ENCODE results near the gene CPEB4. TPM values are rescaled to one million over a fixed set of nuclear protein-coding genes. Genes with fewer than 3 reads are reported as not detected.

The CPEB4 gene
- polyA plus RNA-seq, 4 donors: 29.8 to 49.1 (median 39.0) TPM

- DNase-seq (ENCODE audit: low read depth in 4 of 4, low spot score in 2 of 4): no peak
Measured at GRCh38 chr5:173883347-173883924, 4.7 kb upstream of the CPEB4 start.

GRCh38 chr5:173884402-173885053 lies 3.6 kb upstream of the CPEB4 start:
- DNase-seq (ENCODE audit: low read depth in 4 of 4, low spot score in 2 of 4): no peak

DNA sequence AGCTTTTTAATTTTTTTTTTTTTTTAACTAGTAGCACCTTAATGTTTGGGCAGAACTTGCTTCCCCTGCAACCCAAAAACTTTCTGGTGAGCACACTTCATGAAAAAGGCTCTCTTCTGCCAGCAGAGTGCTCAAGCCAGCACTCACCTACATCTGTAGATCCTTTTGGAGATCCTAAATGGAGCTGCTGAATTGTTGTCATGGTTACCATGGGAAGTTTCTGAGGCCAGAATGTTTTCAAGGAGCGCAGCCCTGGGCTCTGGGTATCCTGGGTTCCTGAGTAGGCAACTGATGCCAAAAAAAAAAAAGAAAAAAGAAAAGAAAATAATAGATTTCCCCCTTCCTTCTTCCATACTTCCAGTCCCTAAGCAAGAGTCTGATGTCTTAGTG lies 3.1 kb upstream of the CPEB4 start:
- DNase-seq (ENCODE audit: low read depth in 4 of 4, low spot score in 2 of 4): no peak

DNA sequence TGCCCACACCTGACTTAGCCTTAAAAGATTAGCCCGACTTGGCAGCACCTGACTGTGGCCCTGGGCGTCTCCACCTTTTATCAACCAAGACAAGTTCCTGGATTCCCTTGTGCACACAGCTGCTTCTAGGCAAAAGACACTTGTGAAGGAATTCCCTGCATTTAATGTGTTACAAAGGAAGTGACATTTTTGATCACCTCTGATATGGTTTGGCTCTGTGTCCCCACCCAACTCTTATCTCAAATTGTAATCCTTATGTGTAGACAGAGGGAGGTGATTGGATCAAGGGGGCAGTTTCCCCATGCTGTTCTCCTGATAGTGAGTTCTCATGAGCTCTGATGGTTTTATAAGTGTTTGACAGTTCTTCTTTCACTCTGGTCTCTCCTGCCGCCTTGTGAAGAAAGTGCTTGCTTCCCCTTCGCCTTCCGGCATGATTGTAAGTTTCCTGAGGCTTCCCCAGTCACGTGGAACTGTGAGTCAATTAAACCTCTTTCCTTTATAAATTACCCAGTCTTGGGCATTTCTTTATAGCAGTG lies 2.6 kb upstream of the CPEB4 start:
- no peak for DNase-seq (ENCODE audit: low read depth in 4 of 4, low spot score in 2 of 4)

- no peak for DNase-seq (ENCODE audit: low read depth in 4 of 4, low spot score in 2 of 4)
Measured at GRCh38 chr5:173886150-173886549, 2.0 kb upstream of the CPEB4 start.

- no peak for DNase-seq (ENCODE audit: low read depth in 4 of 4, low spot score in 2 of 4)
Measured at GRCh38 chr5:173888473-173889131, 453 bp downstream of the CPEB4 start.

GRCh38 chr5:173890195-173890991 lies 2.2 kb downstream of the CPEB4 start:
- DNase-seq (ENCODE audit: low read depth in 4 of 4, low spot score in 2 of 4): no peak

DNA sequence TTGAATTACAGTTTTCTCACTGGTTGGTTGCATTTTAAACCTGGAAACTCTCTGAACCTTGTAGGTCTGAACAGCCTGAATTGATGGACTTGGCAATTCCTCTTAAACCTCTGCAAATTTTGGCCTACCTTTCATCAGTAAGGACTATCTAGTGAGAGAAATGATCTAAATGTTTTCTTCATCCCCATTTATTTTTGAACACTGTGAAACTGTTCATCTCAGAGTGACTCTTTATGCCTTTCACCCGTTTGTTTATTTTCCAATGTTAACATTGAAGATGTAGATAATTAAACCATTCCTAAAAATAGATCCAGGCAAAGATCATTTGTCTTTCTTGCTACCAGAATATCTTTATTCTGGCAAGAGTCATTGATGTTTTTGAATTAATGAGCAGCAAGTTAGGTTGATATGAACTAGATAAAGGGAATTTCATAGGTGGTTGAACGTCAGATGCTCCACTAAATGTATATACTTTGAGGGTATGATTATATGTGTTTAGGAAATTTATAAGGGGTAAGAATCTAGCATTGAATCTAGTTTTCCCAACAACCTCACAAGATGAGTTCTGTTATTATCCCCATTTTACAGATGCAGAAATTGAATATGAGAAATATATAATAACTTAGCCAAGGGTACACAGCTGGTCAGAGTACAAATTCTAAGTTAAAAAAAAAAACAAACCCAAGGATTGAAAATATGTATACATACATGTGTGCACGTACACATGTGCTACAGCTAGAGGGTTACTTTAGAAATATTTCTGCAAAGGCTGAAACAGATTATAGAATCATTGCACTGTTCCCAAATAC lies 3.4 kb downstream of the CPEB4 start:
- DNase-seq (ENCODE audit: low read depth in 4 of 4, low spot score in 2 of 4): no peak

DNA sequence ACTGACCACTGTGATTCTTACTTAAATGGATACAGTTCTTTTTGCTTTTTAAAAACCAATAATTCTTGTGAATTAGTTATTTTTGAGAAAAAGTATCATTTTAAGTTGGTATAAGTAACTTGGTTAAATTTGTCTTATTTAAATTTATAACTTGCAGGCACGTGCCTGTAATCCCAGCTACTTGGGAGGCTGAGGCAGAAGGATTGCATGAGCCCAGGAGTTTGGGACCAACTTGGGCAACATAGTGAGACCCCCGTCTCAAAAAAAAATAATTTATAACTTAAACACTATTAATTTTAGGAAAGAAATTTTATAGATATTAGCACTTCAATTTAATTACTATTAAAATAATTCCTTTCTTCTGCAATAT lies 5.0 kb downstream of the CPEB4 start:
- DNase-seq (ENCODE audit: low read depth in 4 of 4, low spot score in 2 of 4): no peak

GRCh38 chr5:173895401-173896165 lies 7.4 kb downstream of the CPEB4 start:
- no peak for DNase-seq (ENCODE audit: low read depth in 4 of 4, low spot score in 2 of 4)

DNA sequence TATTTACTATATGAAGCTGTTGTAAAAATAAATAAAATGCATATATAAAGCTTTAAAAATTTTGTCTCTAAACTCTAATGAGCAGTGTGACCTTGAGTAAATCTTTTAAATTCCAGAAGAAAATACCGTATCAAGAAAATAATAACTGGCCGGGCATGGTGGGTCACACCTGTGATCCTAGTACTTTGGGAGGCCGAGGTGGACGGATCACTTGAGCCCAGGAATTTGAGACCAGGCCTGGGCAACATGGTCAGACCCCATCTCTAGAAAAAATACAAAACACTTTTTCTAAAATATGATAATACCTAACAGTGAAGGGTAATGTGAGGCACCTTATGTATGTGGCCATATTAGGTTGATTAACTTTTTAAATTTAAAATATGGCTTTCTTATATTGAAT lies 8.5 kb downstream of the CPEB4 start:
- DNase-seq (ENCODE audit: low read depth in 4 of 4, low spot score in 2 of 4): no peak

- DNase-seq (ENCODE audit: low read depth in 4 of 4, low spot score in 2 of 4): no peak
Measured at GRCh38 chr5:173901705-173902104, 13.6 kb downstream of the CPEB4 start.

DNA sequence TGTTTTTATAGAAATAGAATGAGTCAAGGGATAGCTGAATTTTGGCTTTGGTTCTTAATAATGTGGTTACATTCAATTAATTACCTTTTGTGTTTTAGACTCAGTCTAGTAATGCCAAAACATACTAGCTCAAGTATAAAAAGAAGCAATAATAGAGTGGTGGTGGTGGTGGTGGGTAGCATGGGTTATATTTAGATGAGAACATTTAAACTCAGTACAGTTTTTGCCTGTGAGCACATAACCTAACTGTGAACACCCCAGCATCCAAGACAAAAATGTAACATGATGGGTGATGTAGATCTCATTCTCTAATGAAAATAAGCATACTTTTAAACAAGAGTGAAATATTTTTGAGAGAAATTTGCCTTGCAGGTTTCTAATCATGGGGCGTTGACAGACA lies 14.2 kb downstream of the CPEB4 start:
- no peak for DNase-seq (ENCODE audit: low read depth in 4 of 4, low spot score in 2 of 4)

- DNase-seq (ENCODE audit: low read depth in 4 of 4, low spot score in 2 of 4): no peak
Measured at GRCh38 chr5:173902743-173903142, 14.6 kb downstream of the CPEB4 start.

DNA sequence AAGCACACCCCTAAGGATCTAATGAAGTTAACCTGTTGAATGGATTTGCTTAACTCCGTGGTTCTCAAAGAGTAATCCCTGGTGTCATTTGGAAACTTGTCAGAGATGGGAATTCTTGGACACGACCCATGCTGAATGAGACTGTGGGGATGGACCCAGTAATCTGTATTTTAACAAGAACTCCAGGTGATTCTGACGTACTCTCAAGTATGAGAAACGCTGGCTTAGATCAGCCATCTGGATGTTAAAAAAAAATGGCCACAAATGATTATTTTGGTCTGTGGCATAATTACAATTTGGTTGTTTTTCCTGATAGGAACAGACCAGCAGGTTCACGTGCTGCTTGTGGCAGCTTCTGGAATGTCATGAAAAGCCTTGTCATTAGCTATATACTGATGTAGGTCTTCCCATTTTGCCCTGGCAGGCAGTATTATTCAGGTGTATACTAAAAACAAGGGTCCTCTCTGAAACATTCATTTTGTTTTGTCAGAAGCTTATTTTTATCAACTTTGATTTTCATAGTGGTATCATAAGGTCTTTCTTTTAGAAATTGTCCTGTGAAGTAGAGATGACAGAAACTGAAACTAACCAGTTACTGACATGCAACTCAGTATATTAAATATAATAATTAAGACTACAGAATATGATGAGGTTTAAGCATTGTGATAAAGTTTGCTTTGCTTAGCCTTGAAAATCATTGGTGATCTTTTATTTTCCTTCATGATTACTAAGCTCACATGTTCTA lies 15.4 kb downstream of the CPEB4 start:
- no peak for DNase-seq (ENCODE audit: low read depth in 4 of 4, low spot score in 2 of 4)

DNA sequence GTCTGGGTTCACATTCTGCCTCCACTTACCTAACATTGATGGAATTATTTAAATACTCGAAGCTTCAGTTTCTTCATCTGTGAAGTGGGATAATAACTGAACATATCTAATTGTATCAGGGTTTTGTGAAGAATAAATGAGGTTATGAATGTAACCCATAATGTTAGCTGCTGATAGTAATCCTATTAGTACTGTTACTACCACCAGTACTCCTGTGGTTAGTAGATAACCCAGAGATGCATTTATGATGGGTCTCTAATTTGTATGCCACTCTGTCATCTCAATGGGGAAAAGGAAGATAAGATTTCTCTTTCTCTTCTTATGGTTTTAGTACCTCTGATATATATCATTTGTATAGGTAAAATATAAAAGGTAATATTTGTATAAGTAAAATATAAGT lies 16.0 kb downstream of the CPEB4 start:
- DNase-seq (ENCODE audit: low read depth in 4 of 4, low spot score in 2 of 4): no peak

DNA sequence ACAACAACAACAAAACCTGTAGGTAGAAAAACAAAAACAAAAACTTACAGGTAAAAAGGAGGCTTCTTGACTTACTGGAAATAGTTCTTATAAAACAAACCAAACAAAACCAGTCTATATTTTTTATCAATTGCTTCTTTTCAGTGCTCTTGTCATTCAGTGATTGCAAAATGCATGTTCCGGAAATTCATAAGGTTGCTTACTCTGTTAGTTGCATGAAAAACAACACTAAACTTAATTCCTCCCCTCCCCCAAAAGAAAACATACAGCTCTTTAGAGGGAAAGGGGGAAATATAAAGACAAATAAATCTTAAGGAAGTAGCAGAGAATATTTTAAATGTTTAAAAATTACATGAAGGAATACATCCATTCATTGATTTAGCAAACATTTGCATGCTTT lies 19.1 kb downstream of the CPEB4 start:
- no peak for DNase-seq (ENCODE audit: low read depth in 4 of 4, low spot score in 2 of 4)

- no peak for DNase-seq (ENCODE audit: low read depth in 4 of 4, low spot score in 2 of 4)
Measured at GRCh38 chr5:173907686-173908371, 19.7 kb downstream of the CPEB4 start.
